GM12878 (cell line): ENCODE data around the gene GMIP. TPM values are rescaled to one million over a fixed set of nuclear protein-coding genes. Genes with fewer than 3 reads are reported as not detected.
A peak's percentile ranks its signal among the peaks of the same experiment; 100 is the strongest.

Source experiments
- BCL3 ChIP-seq: IDR thresholded peaks from 2 replicates; pipeline ENCODE4 v1.6.1; 2011; ENCODE audit warnings: borderline replicate concordance, low read depth, mild to moderate bottlenecking, moderate library complexity, low read length; ENCODE audit not compliant: insufficient read depth, poor library complexity, severe bottlenecking
- CHD1 ChIP-seq: IDR thresholded peaks from 2 replicates; pipeline ENCODE4 v1.6.1; 2012; ENCODE audit warnings: low read depth, low read length, improper control_type of control experiment
- E2F8 ChIP-seq: fragments of 450-650 bp; IDR thresholded peaks from 2 replicates; pipeline ENCODE4 v1.6.1; 2018; ENCODE audit warnings: mild to moderate bottlenecking, low read depth, moderate library complexity; ENCODE audit not compliant: partially characterized antibody
- EP300 ChIP-seq, 2 experiments: fragments of 150-350 bp in 1 of 2; IDR thresholded peaks; 2 replicates each; pipeline ENCODE4 v1.6.1; 2011 to 2012; ENCODE audit warnings: low read depth in 2 of 2, low read length in 2 of 2, borderline replicate concordance in 1 of 2, improper control_type of control experiment in 1 of 2, inconsistent platforms in 1 of 2; ENCODE audit not compliant: control insufficient read depth in 1 of 2
- GATAD2B ChIP-seq: fragments of 450-650 bp; conservative IDR thresholded peaks from 2 replicates; pipeline ENCODE4 v1.6.1; 2017; ENCODE audit warnings: low read depth, mild to moderate bottlenecking, moderate library complexity
- HDAC6 ChIP-seq: fragments of 200-600 bp; sonication (generic); IDR thresholded peaks from one replicate; pipeline ENCODE4 v1.8.0; 2017; ENCODE audit warnings: antibody characterized with exemption; ENCODE audit not compliant: unreplicated experiment
- IRF4 ChIP-seq: IDR thresholded peaks from 2 replicates; pipeline ENCODE4 v1.6.1; 2011; ENCODE audit warnings: low read depth, low read length
- JUND ChIP-seq: IDR thresholded peaks from 2 replicates; pipeline ENCODE4 v1.6.1; 2012; ENCODE audit warnings: low read depth, mild to moderate bottlenecking, low read length, improper control_type of control experiment, moderate library complexity
- MEF2A ChIP-seq: IDR thresholded peaks from 2 replicates; pipeline ENCODE4 v1.6.1; 2011; ENCODE audit warnings: low read depth, mild to moderate bottlenecking, low read length, moderate library complexity; ENCODE audit not compliant: insufficient read depth
- NFYA ChIP-seq: IDR thresholded peaks from 2 replicates; pipeline ENCODE4 v1.6.1; 2011; ENCODE audit warnings: low read depth, mild to moderate bottlenecking, low read length, improper control_type of control experiment, borderline replicate concordance
- NFYB ChIP-seq: IDR thresholded peaks from 2 replicates; pipeline ENCODE4 v1.6.1; 2011; ENCODE audit warnings: low read depth, mild to moderate bottlenecking, low read length, improper control_type of control experiment, moderate library complexity; ENCODE audit not compliant: insufficient read depth
- PAX5 ChIP-seq: IDR thresholded peaks from 2 replicates; pipeline ENCODE4 v1.6.1; 2011; ENCODE audit warnings: low read depth, low read length, borderline replicate concordance
- POLR2AphosphoS5 ChIP-seq: IDR thresholded peaks from 2 replicates; pipeline ENCODE4 v1.6.1; 2011; ENCODE audit warnings: mild to moderate bottlenecking, low read length, inconsistent platforms
- STAT1 ChIP-seq: fragments of 450-650 bp; conservative IDR thresholded peaks from 2 replicates; pipeline ENCODE4 v1.6.1; 2014; ENCODE audit warnings: antibody characterized with exemption, mild to moderate bottlenecking
- SUPT20H ChIP-seq: IDR thresholded peaks from 2 replicates; pipeline ENCODE4 v1.6.1; 2011; ENCODE audit warnings: low read depth, mild to moderate bottlenecking, low read length, moderate library complexity, borderline replicate concordance; ENCODE audit not compliant: control insufficient read depth
- TAF1 ChIP-seq: IDR thresholded peaks from 2 replicates; pipeline ENCODE4 v1.6.1; 2011; ENCODE audit warnings: mild to moderate bottlenecking, low read depth, low read length, borderline replicate concordance
- USF2 ChIP-seq: IDR thresholded peaks from 2 replicates; pipeline ENCODE4 v1.6.1; 2011; ENCODE audit warnings: low read depth, low read length, improper control_type of control experiment, borderline replicate concordance
- WRNIP1 ChIP-seq: IDR thresholded peaks from 2 replicates; pipeline ENCODE4 v1.6.1; 2011; ENCODE audit warnings: low read depth, low read length, improper control_type of control experiment, borderline replicate concordance
- ZBTB33 ChIP-seq: fragments of 450-650 bp; IDR thresholded peaks from 2 replicates; pipeline ENCODE4 v1.6.1; 2017; ENCODE audit warnings: mild to moderate bottlenecking
- ZNF384 ChIP-seq: IDR thresholded peaks from 2 replicates; pipeline ENCODE4 v1.6.1; 2012; ENCODE audit warnings: low read depth, mild to moderate bottlenecking, low read length, improper control_type of control experiment, borderline replicate concordance
- polyA plus RNA-seq, 11 experiments: library from polyadenylated mRNA; depleted of rRNA in 4 of 11; unstranded in 6 of 11; stranded (reverse) in 5 of 11; fragments of >200 nt; fragmentation: Nextera tagmentation in 4 of 11; fragmentation: Illumina TruSeq in 1 of 11; extraction: Ambion mirVana in 4 of 11; extraction: Trizol in 1 of 11; gene quantifications; 1 replicate in 1 of 11; 2 replicates in 10 of 11; pipeline versions ENCODE4 v1.2.1 to v1.2.3, GENCODE V29; 2011 to 2016; ENCODE audit warnings: inconsistent platforms in 2 of 11, missing spikeins in 2 of 11, low read depth in 1 of 11
- total RNA-seq, 4 experiments: library from RNA; depleted of rRNA in 3 of 4; stranded (reverse); fragments of >200 nt in 3 of 4; fragmentation: Illumina TruSeq in 1 of 4; extraction: Trizol in 1 of 4; gene quantifications; 2 replicates each; pipeline versions ENCODE4 v1.2.1 to v1.2.3, GENCODE V29; 2013 to 2021

Gene GMIP
- total and polyA plus RNA-seq, 10 of the 15 experiments (the other 5 are each of a cell fraction or from before 2014, with no cell fraction given), result 1.5 to 63.5 (median 22.3) TPM

- TF ChIP-seq IRF4 (no peak), USF2 (no peak), NFYA (peak; percentile 78), PAX5 (peak; percentile 53; the same call in 1 of the 2 replicates), TAF1 (peak; percentile 94), WRNIP1 (no peak), NFYB (peak; percentile 100), STAT1 (no peak), SUPT20H (no peak), E2F8 (peak; percentile 60), CHD1 (peak; percentile 70; the same call in 1 of the 2 replicates), ZBTB33 (no peak), EP300 (IDR thresholded peaks at IDR 0.05; ENCODE audit: borderline replicate concordance in 1 of 2, control insufficient read depth in 1 of 2, low read depth in 2 of 2, low read length in 2 of 2) (peak; percentile 67 to 69; a peak in 3 of 4 replicates), JUND (peak; percentile 73; the same call in 1 of the 2 replicates), MEF2A (0 out of 2 replicates have a peak, but pooled peaks have one; percentile 26), ZNF384 (no peak), HDAC6 (no peak), BCL3 (peak; percentile 47), POLR2AphosphoS5 (peak; percentile 87), GATAD2B (peak; percentile 6; the same call in 1 of the 2 replicates)
Observed at GRCh38 chr19:19668230-19669012, 25.0 kb upstream of the GMIP start, which contains the start of gene ZNF101 (continued).
